IPS-15b (cell line): Measurements from ENCODE around the gene STK25.

Experiments used
- H3K27me3 ChIP-seq: one replicate; pipeline ENCODE4 v1.6.1; 2013; ENCODE audit warnings: low read length; ENCODE audit not compliant: control insufficient read depth, insufficient read depth
- H3K36me3 ChIP-seq: one replicate; pipeline ENCODE4 v1.6.1; 2013; ENCODE audit warnings: low read length; ENCODE audit not compliant: control insufficient read depth, insufficient read depth
- H3K4me1 ChIP-seq: one replicate; pipeline ENCODE4 v1.6.1; 2013; ENCODE audit warnings: mild to moderate bottlenecking, low read length; ENCODE audit not compliant: control insufficient read depth, insufficient read depth
- H3K4me3 ChIP-seq: one replicate; pipeline ENCODE4 v1.5.1; 2013; ENCODE audit warnings: low read depth, low read length
- H3K9ac ChIP-seq: one replicate; pipeline ENCODE4 v1.6.1; 2013; ENCODE audit warnings: low read depth, mild to moderate bottlenecking, low read length
- H3K9me3 ChIP-seq: one replicate; pipeline ENCODE4 v1.6.1; 2013; ENCODE audit warnings: mild to moderate bottlenecking, low read length; ENCODE audit not compliant: control insufficient read depth, insufficient read depth

STK25 gene

GRCh38 chr2:241547781-241548450, 39.5 kb upstream of the STK25 start:
- H3K4me1 ChIP-seq: no peaks in the 10 kb centered on the region
- H3K36me3 ChIP-seq: no peaks in the 10 kb centered on the region
- peaks cover 6% of the 10 kb centered on the region for H3K27me3 ChIP-seq
- no peaks in the 10 kb centered on the region for H3K9me3 ChIP-seq
- H3K4me3 ChIP-seq: no peak overlapping the region
- H3K9ac ChIP-seq: no peak overlapping the region

GRCh38 chr2:241546771-241547498, 38.6 kb upstream of the STK25 start:
- Histone ChIP-seq H3K4me3 (no peak overlapping the region), H3K9me3 (no peaks in the 10 kb centered on the region), H3K9ac (peak overlapping the region; percentile 16), H3K36me3 (no peaks in the 10 kb centered on the region), H3K27me3 (peaks cover 16% of the 10 kb centered on the region), H3K4me1 (no peaks in the 10 kb centered on the region)

DNA sequence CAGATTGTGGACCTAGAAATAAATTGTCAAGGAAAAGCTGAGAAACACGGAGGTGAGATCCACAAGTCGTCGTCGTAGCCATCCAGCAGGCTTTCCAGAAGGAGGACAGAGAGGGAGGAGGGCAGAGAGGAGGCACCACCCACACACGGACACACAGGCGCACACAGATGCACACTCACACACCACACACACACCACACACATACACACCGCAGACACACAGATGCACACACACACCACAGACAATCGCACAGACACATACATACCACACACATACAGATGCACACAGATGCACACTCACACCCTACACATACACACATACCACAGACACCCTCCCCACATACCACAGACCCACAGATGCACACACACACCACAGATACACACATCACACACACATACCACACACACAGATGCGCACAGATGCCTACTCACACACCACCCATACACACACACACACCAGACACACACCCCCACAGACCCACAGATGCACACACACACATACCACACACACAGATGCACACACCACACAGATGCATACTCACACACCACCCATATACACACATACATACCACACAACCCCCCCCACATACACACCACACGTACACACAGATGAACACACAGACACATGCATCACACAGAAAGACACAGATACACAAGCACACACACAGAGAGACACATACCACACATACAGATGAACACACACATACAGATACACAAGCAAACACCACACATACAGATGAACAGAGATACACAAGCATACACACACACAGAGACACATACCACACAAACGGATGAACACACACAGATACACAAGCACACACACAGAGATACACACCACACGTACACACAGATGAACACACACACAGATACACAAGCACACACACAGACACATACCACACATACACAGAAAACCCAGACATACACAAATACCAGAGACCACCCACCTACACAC, 37.4 kb upstream of the STK25 start:
- no peaks in the 10 kb centered on the region for H3K9me3 ChIP-seq
- H3K36me3 ChIP-seq: no peaks in the 10 kb centered on the region
- peaks cover 23% of the 10 kb centered on the region for H3K27me3 ChIP-seq
- H3K4me1 ChIP-seq: no peaks in the 10 kb centered on the region
- no peak overlapping the region for H3K4me3 ChIP-seq
- no peak overlapping the region for H3K9ac ChIP-seq

DNA sequence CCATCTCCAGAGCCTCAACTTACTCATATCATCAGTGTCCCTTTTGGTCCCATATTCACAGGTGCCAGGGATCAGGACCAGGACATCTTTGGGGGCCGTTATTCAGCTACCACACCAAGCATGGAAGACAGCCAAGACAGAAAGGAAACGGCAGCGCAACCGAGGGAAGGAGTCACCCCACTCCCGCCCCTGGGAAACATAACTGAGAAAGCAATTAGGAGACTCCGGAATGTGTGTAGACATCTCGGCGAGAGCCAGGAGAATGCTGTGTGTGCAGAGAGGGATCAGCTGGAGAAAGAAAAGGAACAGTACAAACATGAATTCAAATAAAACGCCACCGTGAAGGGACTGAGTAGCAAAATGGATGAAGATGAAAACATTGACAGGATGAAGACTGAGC, 36.7 kb upstream of the STK25 start:
- Histone ChIP-seq H3K4me3 (no peak overlapping the region), H3K9me3 (no peaks in the 10 kb centered on the region), H3K36me3 (no peaks in the 10 kb centered on the region), H3K27me3 (peaks cover 30% of the 10 kb centered on the region), H3K4me1 (peaks cover 4% of the 10 kb centered on the region), H3K9ac (no peak overlapping the region)

DNA sequence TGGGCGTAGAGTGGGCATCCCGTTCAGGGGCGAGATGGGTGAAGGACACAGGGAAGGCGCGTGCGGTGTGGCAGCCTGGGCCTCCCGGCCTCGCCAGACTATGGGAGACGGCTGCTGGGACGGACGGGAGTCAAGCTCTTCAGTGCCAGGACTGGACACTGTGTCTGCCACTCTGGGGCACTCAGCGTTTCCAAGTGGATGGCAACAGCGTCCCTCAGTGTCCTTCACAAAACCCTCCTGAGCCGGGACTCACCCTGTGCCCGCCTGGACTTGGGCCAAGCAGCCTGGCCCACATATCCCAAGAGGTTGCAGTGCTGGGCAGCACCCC, 33.9 kb upstream of the STK25 start:
- no peaks in the 10 kb centered on the region for H3K9me3 ChIP-seq
- H3K9ac ChIP-seq: no peak overlapping the region
- peaks cover 33% of the 10 kb centered on the region for H3K27me3 ChIP-seq
- H3K4me3 ChIP-seq: peak overlapping the region; percentile 56
- H3K4me1 ChIP-seq: peaks cover 4% of the 10 kb centered on the region
- no peaks in the 10 kb centered on the region for H3K36me3 ChIP-seq

GRCh38 chr2:241541564-241542277, 33.3 kb upstream of the STK25 start:
- H3K36me3 ChIP-seq: no peaks in the 10 kb centered on the region
- H3K4me3 ChIP-seq: peak overlapping the region; percentile 56
- peaks cover 33% of the 10 kb centered on the region for H3K27me3 ChIP-seq
- no peak overlapping the region for H3K9ac ChIP-seq
- no peaks in the 10 kb centered on the region for H3K9me3 ChIP-seq
- H3K4me1 ChIP-seq: peaks cover 4% of the 10 kb centered on the region

DNA sequence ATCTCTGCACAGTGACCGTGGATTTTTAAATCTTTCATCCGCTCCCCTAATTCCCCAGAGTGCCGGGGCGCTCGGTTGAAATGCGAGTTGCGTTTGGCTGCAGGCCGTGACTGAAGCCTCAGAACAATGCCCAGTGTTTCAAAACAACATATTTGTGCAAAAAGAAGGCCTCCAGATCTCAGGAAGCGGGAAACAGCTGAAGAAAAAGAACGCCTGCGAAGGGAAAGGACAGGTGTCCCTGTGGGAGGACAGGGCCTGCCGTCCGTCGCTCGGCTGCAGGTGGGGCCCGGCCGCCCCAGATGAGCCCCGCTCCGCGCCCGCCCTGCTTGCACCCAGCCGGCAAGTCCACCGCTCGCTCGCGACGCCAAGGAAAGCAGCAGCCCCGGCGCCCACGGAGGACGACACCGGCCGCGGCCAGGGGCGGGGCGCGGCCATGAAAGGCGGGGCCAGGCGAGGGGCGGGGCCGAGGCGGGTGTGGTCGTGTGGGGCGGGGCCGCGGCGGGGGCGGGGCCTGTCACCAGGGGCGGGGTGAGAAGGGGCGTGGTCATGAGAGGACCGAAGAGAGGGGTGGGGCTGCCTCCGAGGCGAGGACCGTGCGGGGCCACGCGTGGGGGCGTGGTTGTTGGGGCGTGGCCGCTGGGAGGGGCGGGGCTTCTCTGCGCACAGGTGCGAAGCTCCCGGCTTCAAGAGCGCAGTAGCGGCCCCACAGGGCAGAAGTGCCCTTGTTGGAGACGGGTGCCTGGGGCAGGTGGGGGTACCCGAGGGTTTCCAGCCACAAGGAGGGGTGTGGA, 32.6 kb upstream of the STK25 start:
- Histone ChIP-seq H3K9ac (no peak overlapping the region), H3K9me3 (no peaks in the 10 kb centered on the region), H3K36me3 (no peaks in the 10 kb centered on the region), H3K4me3 (peak overlapping the region; percentile 61), H3K27me3 (peaks cover 33% of the 10 kb centered on the region), H3K4me1 (peaks cover 4% of the 10 kb centered on the region)

GRCh38 chr2:241540401-241540770, 32.0 kb upstream of the STK25 start:
- peaks cover 33% of the 10 kb centered on the region for H3K27me3 ChIP-seq
- peaks cover 4% of the 10 kb centered on the region for H3K4me1 ChIP-seq
- no peaks in the 10 kb centered on the region for H3K9me3 ChIP-seq
- H3K4me3 ChIP-seq: peak overlapping the region; percentile 61
- no peak overlapping the region for H3K9ac ChIP-seq
- H3K36me3 ChIP-seq: no peaks in the 10 kb centered on the region

DNA sequence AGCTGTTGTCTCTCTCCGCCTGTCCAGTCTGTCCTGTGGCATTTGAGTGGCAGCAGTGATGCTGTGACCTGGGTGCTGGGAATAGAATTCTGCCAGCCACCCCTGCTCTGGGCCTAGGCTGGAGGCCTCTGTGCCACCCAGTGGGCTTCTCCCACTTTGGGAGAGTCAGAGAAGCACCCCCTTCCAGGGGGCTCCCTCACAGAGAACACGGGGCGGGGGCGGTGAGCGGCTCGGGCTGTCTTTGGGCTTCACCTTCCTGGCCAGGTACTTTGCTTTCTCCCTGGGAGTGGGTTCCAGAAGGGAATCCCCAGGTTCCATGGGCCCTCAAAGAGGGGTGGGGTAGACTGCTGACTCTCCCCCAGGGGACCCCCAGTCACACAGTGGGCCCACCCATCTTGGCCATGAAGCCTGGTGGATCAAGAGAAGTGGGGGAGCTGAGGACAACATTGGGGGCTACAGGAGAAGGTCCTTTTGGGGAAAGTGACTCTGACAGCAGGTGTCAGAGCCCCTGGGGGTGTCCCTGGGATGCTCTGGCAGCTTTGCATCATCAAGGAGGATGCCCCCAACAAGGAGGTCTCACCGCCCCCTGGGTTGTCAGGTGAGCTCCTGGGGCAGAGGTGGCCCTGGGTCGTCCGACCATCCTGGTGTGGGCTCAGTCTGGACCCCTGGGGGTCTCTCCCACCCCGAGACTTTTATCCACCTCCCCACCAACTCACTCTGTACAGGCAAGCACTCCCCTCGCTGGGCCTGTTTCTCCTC, 31.4 kb upstream of the STK25 start:
- Histone ChIP-seq H3K4me3 (no peak overlapping the region), H3K4me1 (peaks cover 4% of the 10 kb centered on the region), H3K9me3 (no peaks in the 10 kb centered on the region), H3K27me3 (peaks cover 33% of the 10 kb centered on the region), H3K9ac (no peak overlapping the region), H3K36me3 (no peaks in the 10 kb centered on the region)

GRCh38 chr2:241538838-241539615, 30.6 kb upstream of the STK25 start:
- peaks cover 4% of the 10 kb centered on the region for H3K4me1 ChIP-seq
- H3K9me3 ChIP-seq: no peaks in the 10 kb centered on the region
- H3K36me3 ChIP-seq: no peaks in the 10 kb centered on the region
- H3K27me3 ChIP-seq: peaks cover 33% of the 10 kb centered on the region
- no peak overlapping the region for H3K9ac ChIP-seq
- no peak overlapping the region for H3K4me3 ChIP-seq
